EH (cell line): ENCODE results near the gene PARD3B.

Source experiments
- DNase-seq: peaks from one replicate; pipeline ENCODE4 v3.0.0-alpha.2; 2015; ENCODE audit warnings: low read depth

PARD3B gene

GRCh38 chr2:204539019-204539385, 6.3 kb upstream of the PARD3B start:
- no peak for DNase-seq

- no peak for DNase-seq
Observed at GRCh38 chr2:204541637-204542036, 3.6 kb upstream of the PARD3B start.

GRCh38 chr2:204542982-204543608, 2.2 kb upstream of the PARD3B start:
- DNase-seq = no peak

GRCh38 chr2:204545861-204546735, 823 bp downstream of the PARD3B start:
- DNase-seq = peak; percentile 34

GRCh38 chr2:204550751-204551511, 5.7 kb downstream of the PARD3B start:
- peak; percentile 97 for DNase-seq

- DNase-seq = peak; percentile 51
Observed at GRCh38 chr2:204551512-204551863, 6.2 kb downstream of the PARD3B start.

GRCh38 chr2:204557604-204558003, 12.3 kb downstream of the PARD3B start:
- DNase-seq = no peak

GRCh38 chr2:204559358-204559757, 14.1 kb downstream of the PARD3B start:
- DNase-seq = peak; percentile 87

GRCh38 chr2:204560902-204561301, 15.6 kb downstream of the PARD3B start:
- DNase-seq = no peak

- DNase-seq = peak; percentile 15
Observed at GRCh38 chr2:204561771-204562170, 16.5 kb downstream of the PARD3B start.

GRCh38 chr2:204566439-204566838, 21.2 kb downstream of the PARD3B start:
- no peak for DNase-seq

GRCh38 chr2:204570421-204570820, 25.1 kb downstream of the PARD3B start:
- DNase-seq = no peak

GRCh38 chr2:204571041-204571440, 25.8 kb downstream of the PARD3B start:
- DNase-seq = no peak

GRCh38 chr2:204571911-204572310, 26.6 kb downstream of the PARD3B start:
- DNase-seq = no peak

GRCh38 chr2:204573221-204573620, 27.9 kb downstream of the PARD3B start:
- DNase-seq = no peak

GRCh38 chr2:204574486-204574885, 29.2 kb downstream of the PARD3B start:
- DNase-seq = no peak

- no peak for DNase-seq
Observed at GRCh38 chr2:204575463-204575862, 30.2 kb downstream of the PARD3B start.

- DNase-seq = no peak
Observed at GRCh38 chr2:204576362-204576979, 31.2 kb downstream of the PARD3B start.

GRCh38 chr2:204578928-204579598, 33.8 kb downstream of the PARD3B start:
- DNase-seq = no peak

GRCh38 chr2:204581946-204582345, 36.7 kb downstream of the PARD3B start:
- no peak for DNase-seq

GRCh38 chr2:204583773-204584172, 38.5 kb downstream of the PARD3B start:
- peak; percentile 11 for DNase-seq

- DNase-seq = peak; percentile 28
Observed at GRCh38 chr2:204585930-204586329, 40.7 kb downstream of the PARD3B start.
